GM12892 (cell line): ENCODE measurements around the gene PLXNB2.

Experiments used
- POLR2A ChIP-seq: IDR thresholded peaks from 2 replicates; pipeline ENCODE4 v1.6.1; 2011; ENCODE audit warnings: low read depth, low read length, control low read depth
- TAF1 ChIP-seq: IDR thresholded peaks from 2 replicates; pipeline ENCODE4 v1.6.1; 2011; ENCODE audit warnings: low read depth, mild to moderate bottlenecking, control low read depth, low read length, borderline replicate concordance

DNA sequence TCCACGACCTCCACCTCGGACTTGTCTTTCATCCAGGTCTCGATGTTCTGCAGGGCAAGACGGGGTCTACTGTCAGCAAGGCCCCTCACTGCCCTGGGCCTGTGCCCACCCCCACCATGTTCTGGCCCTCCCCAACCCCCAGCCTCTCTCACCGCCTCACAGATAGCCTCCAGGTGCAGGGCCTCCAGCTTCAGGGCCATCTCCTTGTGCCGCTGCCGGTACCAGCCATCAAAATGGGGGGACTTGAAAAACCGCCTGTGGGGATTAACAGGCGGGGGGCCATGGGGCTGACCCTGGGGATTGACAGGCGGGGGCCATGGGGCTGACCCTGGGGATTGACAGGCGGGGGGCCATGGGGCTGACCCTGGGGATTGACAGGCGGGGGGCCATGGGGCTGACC, 4.9 kb upstream of the PLXNB2 start:
- TF ChIP-seq TAF1, result no peak
- TF ChIP-seq POLR2A, result no peak
